HepG2 (cell line): ENCODE results near the gene CSNK1G3. TPM values are rescaled to one million over a fixed set of nuclear protein-coding genes. Genes with fewer than 3 reads are reported as not detected.

Experiments used
- ATAC-seq: fragments of 200-7000 bp; cut with Tn5 transposase; 3 replicates; pipeline ENCODE4 v1.9.1; 2020; ENCODE audit warnings: mild to moderate bottlenecking, moderate library complexity
- BruUV-seq: library from RNA; stranded (reverse); fragments of 400-500 nt; replicated peaks from 2 replicates; lab custom pipeline; 2021; lab: Mats Ljungman, UMichigan
- CTCF ChIA-PET: fragments of 300-600 bp; formaldehyde crosslinking; extraction: SDS; loops from one replicate; lab custom pipeline; 2021; ENCODE audit warnings: low total read pairs, inconsistent platforms, low intra/inter-chr PET ratio; lab: Yijun Ruan, JAX
- POLR2A ChIA-PET: fragments of 350-600 bp; sonication (Branson Sonifier 250); formaldehyde crosslinking; loops from one replicate; lab custom pipeline; 2020; ENCODE audit warnings: antibody characterized with exemption, inconsistent platforms; lab: Yijun Ruan, JAX
- DNase-seq: peaks from one replicate; pipeline ENCODE4 v3.0.0-alpha.2; 2015; ENCODE audit warnings: low spot score
- FAIRE-seq: peaks from 3 replicates; lab custom pipeline; 2011; peaks lifted over from hg19 to GRCh38; lab: Jason Lieb, UNC
- H2AFZ ChIP-seq: one replicate; pipeline ENCODE4 v1.6.1; 2011; ENCODE audit warnings: low read length, inconsistent platforms
- H3K27ac ChIP-seq: fragments of 300-600 bp; 3 replicates; pipeline ENCODE4 v1.8.0; 2011; ENCODE audit warnings: mixed run types, mild to moderate bottlenecking, mixed read lengths, low read length, inconsistent platforms; ENCODE audit not compliant: insufficient read depth; ENCODE audit errors: extremely low read length
- H3K27me3 ChIP-seq, 2 experiments: fragments of 200-600 bp in 1 of 2; 2 replicates in 1 of 2; 3 replicates in 1 of 2; pipeline versions ENCODE4 v1.6.0 to v1.8.0; 2011; ENCODE audit warnings: low read length in 2 of 2, mild to moderate bottlenecking in 2 of 2, moderate library complexity in 2 of 2, inconsistent platforms in 1 of 2; ENCODE audit not compliant: insufficient read depth in 2 of 2, control insufficient read depth in 1 of 2
- H3K36me3 ChIP-seq, 2 experiments: fragments of 200-600 bp in 1 of 2; replicated peaks in 1 of 2; 2 replicates in 1 of 2; 3 replicates in 1 of 2; pipeline versions ENCODE4 v1.5.1 to v1.8.0; 2011; ENCODE audit warnings: low read length in 2 of 2, inconsistent platforms in 1 of 2; ENCODE audit not compliant: insufficient read depth in 2 of 2, control insufficient read depth in 1 of 2
- H3K4me1 ChIP-seq: 2 replicates; pipeline ENCODE4 v1.5.1; 2012; ENCODE audit warnings: low read length, inconsistent platforms; ENCODE audit not compliant: insufficient read depth
- H3K4me2 ChIP-seq: 2 replicates; pipeline ENCODE4 v1.6.0; 2011; ENCODE audit warnings: low read depth, low read length, inconsistent platforms
- H3K4me3 ChIP-seq, 3 experiments: fragments of 200-600 bp in 1 of 3; sonication (generic), shearing (Covaris generic) in 1 of 3; replicated peaks in 1 of 3; 2 replicates each; pipeline ENCODE4 v1.5.1; 2011 to 2016; ENCODE audit warnings: low read length in 3 of 3, inconsistent platforms in 2 of 3, low read depth in 2 of 3, mild to moderate bottlenecking in 2 of 3, control low read depth in 1 of 3, mixed read lengths in 1 of 3; ENCODE audit not compliant: insufficient read depth in 1 of 3
- H3K79me2 ChIP-seq: one replicate; pipeline ENCODE4 v1.6.1; 2011; ENCODE audit warnings: low read length, inconsistent platforms; ENCODE audit not compliant: insufficient read depth
- H3K9ac ChIP-seq: 2 replicates; pipeline ENCODE4 v1.6.0; 2011; ENCODE audit warnings: mild to moderate bottlenecking, low read depth, low read length, inconsistent platforms; ENCODE audit not compliant: insufficient read depth
- H3K9me3 ChIP-seq: 2 replicates; pipeline ENCODE4 v1.5.1; 2012; ENCODE audit warnings: mild to moderate bottlenecking, low read length
- H4K20me1 ChIP-seq: 2 replicates; pipeline ENCODE4 v1.6.0; 2011; ENCODE audit warnings: inconsistent platforms, mild to moderate bottlenecking, low read length, moderate library complexity; ENCODE audit not compliant: insufficient read depth
- DPF2 ChIP-seq: sonication (generic); formaldehyde crosslinking; IDR thresholded peaks from 2 replicates; pipeline ENCODE4 v1.4.0; 2020; ENCODE audit warnings: mild to moderate bottlenecking, low read depth, missing genetic modification reagents, borderline replicate concordance
- ZNF12 ChIP-seq: sonication (generic); formaldehyde crosslinking; IDR thresholded peaks from 2 replicates; pipeline ENCODE4 v1.5.0; 2020; ENCODE audit warnings: missing genetic modification reagents
- ZNF407 ChIP-seq: sonication (generic); formaldehyde crosslinking; IDR thresholded peaks from one replicate; pipeline ENCODE4 v1.5.1; 2020; ENCODE audit warnings: mild to moderate bottlenecking, missing genetic modification reagents; ENCODE audit errors: not compliant biosample characterization
- ZNF609 ChIP-seq: sonication (generic); formaldehyde crosslinking; IDR thresholded peaks from 2 replicates; pipeline ENCODE4 v1.4.0; 2020; ENCODE audit warnings: mild to moderate bottlenecking, missing genetic modification reagents, borderline replicate concordance
- ZNF749 ChIP-seq: sonication (generic); formaldehyde crosslinking; IDR thresholded peaks from 2 replicates; pipeline ENCODE4 v1.8.0; 2022; ENCODE audit warnings: mild to moderate bottlenecking, missing genetic modification reagents, moderate library complexity, borderline replicate concordance
- WGBS: methylation state at CpG from one replicate; pipeline ENCODE4 v1.1.6; 2017; ENCODE audit warnings: low lambda C conversion rate; 5-methylcytosine and 5-hydroxymethylcytosine counted together
- in situ Hi-C: cut with HindIII; loops from 2 replicates; pipeline ENCODE4 v1.10.0; 2017; ENCODE audit warnings: low pct_unique_long_range_greater_than_20kb; ENCODE audit not compliant: extremely low pct_ligation_motif_present
- intact Hi-C: fragments of 100-400 bp; cut with micrococcal nuclease; formaldehyde crosslinking; loops from one replicate; pipeline ENCODE4 v1.10.0; 2022; ENCODE audit not compliant: unreplicated experiment
- polyA plus RNA-seq, 8 experiments: library from polyadenylated mRNA; depleted of rRNA in 3 of 8; stranded (reverse) in 7 of 8; unstranded in 1 of 8; fragments of >200 nt; fragmentation: Illumina TruSeq in 4 of 8; extraction: Trizol in 4 of 8; gene quantifications; 2 replicates each; pipeline versions ENCODE4 v1.2.1 to v1.2.3, GENCODE V29; 2011 to 2016; ENCODE audit warnings: low read depth in 4 of 8, missing spikeins in 1 of 8, mixed read lengths in 1 of 8; ENCODE audit not compliant: insufficient read depth in 1 of 8
- total RNA-seq, 5 experiments: library from RNA; depleted of rRNA; stranded (reverse); fragments of >200 nt; fragmentation: Illumina TruSeq; extraction: Trizol; gene quantifications; 2 replicates each; pipeline ENCODE4 v1.2.3, GENCODE V29; 2016; ENCODE audit warnings: low read depth in 1 of 5

The CSNK1G3 gene
- total and polyA plus RNA-seq, 2 of the 13 experiments (the other 11 are each of a cell fraction or from before 2014, with no cell fraction given): 11.3 to 31.5 TPM

DNA sequence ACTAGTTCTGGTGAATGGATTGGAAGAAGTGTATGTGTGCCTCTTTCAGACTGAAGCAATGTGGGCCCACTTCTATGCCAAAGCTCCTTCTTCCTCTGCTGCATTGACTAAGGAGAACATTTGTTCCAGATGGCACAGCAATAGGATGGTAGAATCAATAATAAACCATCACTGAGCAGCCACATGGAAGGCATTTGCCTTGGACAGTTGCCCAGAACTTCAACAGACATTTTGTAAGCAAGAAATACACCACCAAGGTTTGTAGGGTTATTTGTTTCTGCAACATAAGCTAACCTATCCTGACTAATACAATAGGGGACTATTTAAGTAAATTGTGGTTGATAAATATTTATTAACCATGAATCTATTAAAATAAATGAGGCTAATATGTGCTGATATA lies 37.7 kb upstream of the CSNK1G3 start:
- CTCF ChIA-PET: no interaction called here
- H3K9ac ChIP-seq: no peak overlapping the region
- DNase-seq (no peak), ATAC-seq (no peak), FAIRE-seq (no peak)
- H3K4me2 ChIP-seq: no peak overlapping the region
- peak; percentile 86 for TF ChIP-seq ZNF12 (CRISPR knock-in tag)
- no peak for TF ChIP-seq DPF2 (CRISPR knock-in tag)
- no peaks in the 10 kb centered on the region for H3K4me1 ChIP-seq
- BruUV-seq: no TSS peak
- POLR2A ChIA-PET: no interaction called here
- H3K4me3 ChIP-seq: no peak overlapping the region
- intact Hi-C loops: no loop called here
- no peaks in the 10 kb centered on the region for H3K79me2 ChIP-seq
- no peaks in the 10 kb centered on the region for H3K9me3 ChIP-seq
- H2AFZ ChIP-seq: no peak overlapping the region
- in situ Hi-C loops: no loop called here
- H3K27me3 ChIP-seq: no peaks in the 10 kb centered on the region
- H4K20me1 ChIP-seq: no peaks in the 10 kb centered on the region
- no peaks in the 10 kb centered on the region for H3K36me3 ChIP-seq
- no peak overlapping the region for H3K27ac ChIP-seq

- Histone ChIP-seq H4K20me1 (no peaks in the 10 kb centered on the region), H3K9ac (no peak overlapping the region), H3K4me2 (no peak overlapping the region), H3K27ac (no peak overlapping the region), H2AFZ (no peak overlapping the region), H3K9me3 (no peaks in the 10 kb centered on the region), H3K4me1 (no peaks in the 10 kb centered on the region), H3K79me2 (no peaks in the 10 kb centered on the region), H3K27me3 (no peaks in the 10 kb centered on the region), H3K36me3 (no peaks in the 10 kb centered on the region), H3K4me3 (no peak overlapping the region)
- DNase-seq (no peak), FAIRE-seq (no peak), ATAC-seq (no peak)
- BruUV-seq: no TSS peak
- CTCF ChIA-PET: no interaction called here
- POLR2A ChIA-PET: no interaction called here
- 4% methylated on average over 1 of the region's 1 CpG for WGBS
- intact Hi-C loops: no loop called here
- in situ Hi-C loops: no loop called here
- TF ChIP-seq ZNF407 (CRISPR knock-in tag) (no peak), ZNF749 (CRISPR knock-in tag) (no peak), ZNF609 (no peak)
Observed at GRCh38 chr5:123476731-123477130, 35.2 kb upstream of the CSNK1G3 start.
